OCI-LY3 (cell line): ENCODE measurements around the gene NCKAP1.
A peak's percentile ranks its signal among the peaks of the same experiment; 100 is the strongest.

Experiments used
- CTCF ChIP-seq: fragments of 200-600, 300-600 bp; sonication (generic); IDR thresholded peaks from 2 replicates; pipeline ENCODE4 v1.5.1; 2014; ENCODE audit warnings: antibody characterized with exemption, low read length, low read depth
- EZH2phosphoT487 ChIP-seq: fragments of 200-600 bp; shearing (Covaris generic); IDR thresholded peaks from 2 replicates; pipeline ENCODE4 v1.6.1; 2018; ENCODE audit warnings: antibody characterized with exemption, mixed run types, low read depth

DNA sequence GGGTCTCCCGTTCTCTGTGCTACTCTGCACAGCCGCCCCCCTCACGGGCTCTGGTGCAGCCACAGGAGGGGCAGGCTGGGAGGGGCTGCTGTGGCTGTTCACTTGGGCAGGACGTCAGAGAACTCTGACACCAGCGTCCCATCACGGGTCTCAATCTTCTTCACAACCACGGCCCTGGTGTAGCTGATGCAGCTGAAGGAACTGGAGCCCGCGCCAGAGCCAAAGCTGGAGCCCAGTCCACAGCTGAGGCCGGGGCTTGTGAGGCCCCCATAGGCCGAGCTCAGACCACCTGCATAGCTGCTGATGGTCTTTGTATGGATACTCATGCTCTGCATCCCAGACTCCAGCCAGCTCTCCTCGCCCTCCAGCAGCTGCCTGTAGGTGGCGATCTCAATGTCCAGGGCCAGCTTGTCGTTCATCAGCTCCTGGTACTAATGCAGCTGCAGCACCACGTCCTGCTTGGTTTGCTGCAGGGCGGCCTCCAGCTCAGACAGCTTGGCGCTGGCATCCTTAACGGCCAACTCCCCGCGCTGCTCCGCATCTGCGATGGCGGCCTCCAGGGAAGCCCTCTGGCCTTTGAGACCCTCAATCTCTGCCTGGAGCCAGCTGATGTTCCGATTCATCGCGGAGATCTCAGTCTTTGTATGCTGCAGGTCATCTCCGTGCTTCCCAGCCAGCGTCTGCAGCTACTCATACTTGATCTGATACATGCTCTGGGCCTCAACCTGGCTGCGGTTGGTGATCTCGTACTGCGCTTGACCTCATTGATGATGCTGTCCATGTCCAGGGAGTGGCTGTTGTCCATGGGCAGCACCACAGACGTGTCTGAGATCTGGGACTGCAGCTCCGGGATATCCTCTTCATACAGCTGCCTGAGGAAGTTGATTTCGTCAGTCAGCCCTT lies 32.9 kb upstream of the NCKAP1 start:
- TF ChIP-seq CTCF (peak; percentile 12; the same call in 1 of the 2 replicates), EZH2phosphoT487 (no peak)
